Measurements from ENCODE around the gene RNF112.

The RNF112 gene

GRCh38 chr17:19407601-19408345, 3.3 kb upstream of the RNF112 start:
- Mint-ChIP-seq H3K36me3 (ENCODE audit: low read depth) (no peaks in the 10 kb centered on the region), H3K27me3 (ENCODE audit: low read depth) (no peaks in the 10 kb centered on the region), H3K4me1 (ENCODE audit: low read depth) (no peaks in the 10 kb centered on the region), H3K27ac (no peak overlapping the region), H3K9me3 (no peaks in the 10 kb centered on the region), H3K4me3 (no peak overlapping the region)
- no peak for DNase-seq (ENCODE audit: low spot score)

- no peak overlapping the region for H3K27ac Mint-ChIP-seq
- no peak overlapping the region for H3K4me3 Mint-ChIP-seq
- H3K9me3 Mint-ChIP-seq: no peaks in the 10 kb centered on the region
- DNase-seq (ENCODE audit: low spot score): no peak
- no peaks in the 10 kb centered on the region for H3K36me3 Mint-ChIP-seq (ENCODE audit: low read depth)
- no peaks in the 10 kb centered on the region for H3K4me1 Mint-ChIP-seq (ENCODE audit: low read depth)
- H3K27me3 Mint-ChIP-seq (ENCODE audit: low read depth): no peaks in the 10 kb centered on the region
Observed at GRCh38 chr17:19408346-19408710, 2.7 kb upstream of the RNF112 start.

DNA sequence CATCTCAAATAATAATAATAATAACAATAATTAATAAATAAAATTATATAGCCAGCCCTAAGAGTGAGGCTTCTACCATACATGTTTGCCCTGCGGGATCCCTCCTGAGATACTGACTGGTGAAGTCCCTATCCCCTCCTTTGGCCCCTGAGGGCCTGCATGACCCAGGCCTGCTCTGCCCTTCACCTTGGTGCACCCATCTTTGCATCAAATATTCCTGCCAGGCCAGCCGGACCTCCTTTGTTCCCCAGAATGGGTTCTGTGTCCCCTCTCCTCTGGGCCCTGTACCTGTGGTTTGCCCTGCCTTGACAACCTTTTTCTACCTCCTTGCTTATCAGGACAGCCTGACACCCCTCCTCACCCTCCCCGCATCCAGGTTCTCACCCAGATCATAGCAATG, 2.0 kb upstream of the RNF112 start:
- H3K27ac Mint-ChIP-seq: no peak overlapping the region
- H3K27me3 Mint-ChIP-seq (ENCODE audit: low read depth): no peaks in the 10 kb centered on the region
- no peaks in the 10 kb centered on the region for H3K36me3 Mint-ChIP-seq (ENCODE audit: low read depth)
- H3K4me3 Mint-ChIP-seq: no peak overlapping the region
- no peak for DNase-seq (ENCODE audit: low spot score)
- no peaks in the 10 kb centered on the region for H3K9me3 Mint-ChIP-seq
- H3K4me1 Mint-ChIP-seq (ENCODE audit: low read depth): no peaks in the 10 kb centered on the region

GRCh38 chr17:19409509-19409908, 1.5 kb upstream of the RNF112 start:
- Mint-ChIP-seq H3K4me3 (no peak overlapping the region), H3K9me3 (no peaks in the 10 kb centered on the region), H3K4me1 (ENCODE audit: low read depth) (no peaks in the 10 kb centered on the region), H3K27me3 (ENCODE audit: low read depth) (no peaks in the 10 kb centered on the region), H3K36me3 (ENCODE audit: low read depth) (no peaks in the 10 kb centered on the region), H3K27ac (no peak overlapping the region)
- no peak for DNase-seq (ENCODE audit: low spot score)

- Mint-ChIP-seq H3K4me3 (no peak overlapping the region), H3K27me3 (ENCODE audit: low read depth) (no peaks in the 10 kb centered on the region), H3K9me3 (no peaks in the 10 kb centered on the region), H3K4me1 (ENCODE audit: low read depth) (no peaks in the 10 kb centered on the region), H3K36me3 (ENCODE audit: low read depth) (no peaks in the 10 kb centered on the region), H3K27ac (no peak overlapping the region)
- no peak for DNase-seq (ENCODE audit: low spot score)
Observed at GRCh38 chr17:19410091-19410490, 941 bp upstream of the RNF112 start.

DNA sequence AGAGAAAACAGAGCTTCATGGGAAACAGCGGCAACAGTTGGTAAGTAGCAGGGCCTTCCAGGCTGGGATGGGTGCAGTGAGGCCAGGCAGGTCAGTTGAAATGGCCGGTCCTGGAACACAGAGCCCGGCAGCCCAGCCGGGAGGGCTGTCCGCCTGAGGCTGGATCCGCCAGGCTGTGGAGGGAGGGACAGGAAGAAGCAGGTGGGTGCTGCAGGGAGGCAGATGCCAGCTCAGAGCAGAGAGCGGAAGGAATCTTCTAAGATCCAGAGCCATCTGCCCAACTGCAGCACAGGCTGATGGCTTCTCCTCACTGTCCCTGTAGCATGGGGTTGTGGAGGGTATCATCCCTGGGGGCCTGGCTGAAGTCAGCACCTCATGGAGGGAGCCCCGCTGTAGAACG, 599 bp downstream of the RNF112 start:
- H3K36me3 Mint-ChIP-seq (ENCODE audit: low read depth): no peaks in the 10 kb centered on the region

GRCh38 chr17:19412510-19412909, 1.5 kb downstream of the RNF112 start:
- no peaks in the 10 kb centered on the region for H3K36me3 Mint-ChIP-seq (ENCODE audit: low read depth)
- H3K27me3 Mint-ChIP-seq (ENCODE audit: low read depth): no peaks in the 10 kb centered on the region
- no peak overlapping the region for H3K27ac Mint-ChIP-seq
- no peak for DNase-seq (ENCODE audit: low spot score)
- no peaks in the 10 kb centered on the region for H3K4me1 Mint-ChIP-seq (ENCODE audit: low read depth)
- H3K9me3 Mint-ChIP-seq: no peaks in the 10 kb centered on the region
- no peak overlapping the region for H3K4me3 Mint-ChIP-seq

More for the DNA sequence above, 599 bp downstream of the RNF112 start:
- no peaks in the 10 kb centered on the region for H3K27me3 Mint-ChIP-seq (ENCODE audit: low read depth)
- DNase-seq (ENCODE audit: low spot score): no peak
- no peak overlapping the region for H3K27ac Mint-ChIP-seq
- H3K4me1 Mint-ChIP-seq (ENCODE audit: low read depth): no peaks in the 10 kb centered on the region
- H3K4me3 Mint-ChIP-seq: no peak overlapping the region
- no peaks in the 10 kb centered on the region for H3K9me3 Mint-ChIP-seq

DNA sequence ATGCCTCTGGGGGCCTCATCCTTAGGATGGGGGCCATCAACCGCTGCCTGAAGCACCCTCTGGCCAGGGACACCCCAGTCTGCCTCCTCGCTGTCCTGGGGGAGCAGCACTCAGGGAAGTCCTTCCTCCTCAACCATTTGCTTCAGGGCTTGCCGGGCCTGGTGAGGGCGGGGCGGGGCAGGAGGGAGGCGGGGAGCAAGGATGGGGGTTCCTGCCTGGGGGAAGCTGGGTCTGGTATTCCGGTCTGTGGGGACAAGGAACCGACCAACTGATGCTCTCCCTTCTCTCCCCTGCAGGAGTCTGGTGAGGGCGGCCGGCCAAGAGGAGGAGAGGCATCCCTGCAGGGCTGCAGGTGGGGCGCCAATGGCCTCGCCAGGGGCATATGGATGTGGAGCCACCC, 2.0 kb downstream of the RNF112 start:
- no peak overlapping the region for H3K4me3 Mint-ChIP-seq
- H3K27me3 Mint-ChIP-seq (ENCODE audit: low read depth): no peaks in the 10 kb centered on the region
- H3K27ac Mint-ChIP-seq: no peak overlapping the region
- no peaks in the 10 kb centered on the region for H3K9me3 Mint-ChIP-seq
- DNase-seq (ENCODE audit: low spot score): no peak
- no peaks in the 10 kb centered on the region for H3K4me1 Mint-ChIP-seq (ENCODE audit: low read depth)
- no peaks in the 10 kb centered on the region for H3K36me3 Mint-ChIP-seq (ENCODE audit: low read depth)

DNA sequence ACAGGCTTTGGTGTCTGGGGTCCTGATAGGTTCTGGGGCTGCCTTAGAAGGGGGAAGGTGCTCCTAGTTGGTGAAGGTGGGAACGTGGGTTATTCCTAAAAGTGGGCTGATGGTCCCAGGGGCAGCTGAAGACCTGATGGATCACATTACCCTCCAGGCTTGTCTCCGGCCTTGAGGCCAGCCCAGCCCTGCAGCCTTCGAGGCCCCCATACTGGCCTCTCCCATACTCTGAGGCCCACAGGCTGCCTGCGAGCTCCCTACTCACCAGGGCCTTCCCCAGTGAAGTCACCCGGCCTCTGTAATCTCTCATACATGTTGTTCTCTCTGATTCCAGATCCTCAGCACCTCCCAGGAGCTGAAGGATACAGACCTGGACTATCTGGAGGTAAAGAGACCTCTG, 2.7 kb downstream of the RNF112 start:
- Mint-ChIP-seq H3K9me3 (no peaks in the 10 kb centered on the region), H3K4me1 (ENCODE audit: low read depth) (no peaks in the 10 kb centered on the region), H3K4me3 (no peak overlapping the region), H3K36me3 (ENCODE audit: low read depth) (no peaks in the 10 kb centered on the region), H3K27ac (no peak overlapping the region), H3K27me3 (ENCODE audit: low read depth) (no peaks in the 10 kb centered on the region)
- DNase-seq (ENCODE audit: low spot score): no peak

GRCh38 chr17:19414396-19415280, 3.6 kb downstream of the RNF112 start:
- H3K4me1 Mint-ChIP-seq (ENCODE audit: low read depth): no peaks in the 10 kb centered on the region
- no peaks in the 10 kb centered on the region for H3K36me3 Mint-ChIP-seq (ENCODE audit: low read depth)
- H3K4me3 Mint-ChIP-seq: no peak overlapping the region
- no peak overlapping the region for H3K27ac Mint-ChIP-seq
- DNase-seq (ENCODE audit: low spot score): no peak
- H3K9me3 Mint-ChIP-seq: no peaks in the 10 kb centered on the region
- no peaks in the 10 kb centered on the region for H3K27me3 Mint-ChIP-seq (ENCODE audit: low read depth)

DNA sequence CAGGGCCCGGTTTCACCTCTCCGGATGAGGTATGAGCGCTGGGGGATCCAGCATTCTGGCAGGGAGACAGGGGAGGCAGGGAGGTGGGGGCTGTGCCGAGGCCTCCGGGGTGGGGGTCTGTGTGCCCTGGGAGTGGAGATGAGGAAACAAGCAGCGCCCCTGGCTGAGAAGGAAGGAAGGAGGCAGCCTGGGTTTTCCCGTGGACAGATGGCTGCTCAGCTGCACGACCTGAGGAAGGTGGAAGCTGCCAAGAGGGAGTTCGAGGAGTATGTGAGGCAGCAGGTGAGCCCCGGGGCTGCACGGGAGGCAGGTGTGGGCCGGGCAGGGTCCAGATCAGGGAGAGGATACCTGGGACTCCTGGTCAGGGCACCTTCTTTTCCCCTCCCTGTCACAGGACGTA, 4.3 kb downstream of the RNF112 start:
- Mint-ChIP-seq H3K4me1 (ENCODE audit: low read depth) (no peaks in the 10 kb centered on the region), H3K9me3 (no peaks in the 10 kb centered on the region), H3K36me3 (ENCODE audit: low read depth) (no peaks in the 10 kb centered on the region), H3K27me3 (ENCODE audit: low read depth) (no peaks in the 10 kb centered on the region), H3K4me3 (no peak overlapping the region), H3K27ac (no peak overlapping the region)
- no peak for DNase-seq (ENCODE audit: low spot score)

- H3K9me3 Mint-ChIP-seq: no peaks in the 10 kb centered on the region
- no peak overlapping the region for H3K4me3 Mint-ChIP-seq
- no peaks in the 10 kb centered on the region for H3K36me3 Mint-ChIP-seq (ENCODE audit: low read depth)
- H3K27ac Mint-ChIP-seq: no peak overlapping the region
- no peaks in the 10 kb centered on the region for H3K4me1 Mint-ChIP-seq (ENCODE audit: low read depth)
- DNase-seq (ENCODE audit: low spot score): no peak
- no peaks in the 10 kb centered on the region for H3K27me3 Mint-ChIP-seq (ENCODE audit: low read depth)
Observed at GRCh38 chr17:19415806-19416775, 5.1 kb downstream of the RNF112 start.

DNA sequence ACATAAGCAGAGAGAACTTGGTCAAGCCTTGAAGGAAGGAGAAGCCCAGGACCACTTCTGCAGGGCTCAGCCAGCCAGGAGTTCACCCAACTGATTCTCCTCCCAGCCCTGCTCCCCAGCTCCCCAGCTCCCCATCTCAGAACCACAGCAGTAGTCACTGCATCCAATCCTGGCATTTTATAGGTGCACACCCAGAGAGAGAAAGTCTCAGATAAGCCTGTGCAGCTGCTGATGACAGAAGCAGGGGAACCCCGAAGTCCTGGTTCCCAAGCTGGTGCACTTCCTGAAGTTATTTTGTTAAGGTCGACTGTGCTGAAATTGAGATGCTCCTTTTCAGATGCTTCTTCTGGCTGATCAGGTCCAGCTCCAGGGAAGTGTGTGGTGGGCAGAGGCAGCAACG, 6.6 kb downstream of the RNF112 start:
- Mint-ChIP-seq H3K27ac (no peak overlapping the region), H3K36me3 (ENCODE audit: low read depth) (no peaks in the 10 kb centered on the region), H3K4me3 (no peak overlapping the region), H3K9me3 (no peaks in the 10 kb centered on the region), H3K27me3 (ENCODE audit: low read depth) (no peaks in the 10 kb centered on the region), H3K4me1 (ENCODE audit: low read depth) (no peaks in the 10 kb centered on the region)
- no peak for DNase-seq (ENCODE audit: low spot score)
